Measurements from ENCODE around the gene ME1. TPM values are rescaled to one million over a fixed set of nuclear protein-coding genes. Genes with fewer than 3 reads are reported as not detected.

Gene ME1
- total and polyA plus RNA-seq, 2 of the 13 experiments (the other 11 are each of a cell fraction or from before 2014, with no cell fraction given): not detected

DNA sequence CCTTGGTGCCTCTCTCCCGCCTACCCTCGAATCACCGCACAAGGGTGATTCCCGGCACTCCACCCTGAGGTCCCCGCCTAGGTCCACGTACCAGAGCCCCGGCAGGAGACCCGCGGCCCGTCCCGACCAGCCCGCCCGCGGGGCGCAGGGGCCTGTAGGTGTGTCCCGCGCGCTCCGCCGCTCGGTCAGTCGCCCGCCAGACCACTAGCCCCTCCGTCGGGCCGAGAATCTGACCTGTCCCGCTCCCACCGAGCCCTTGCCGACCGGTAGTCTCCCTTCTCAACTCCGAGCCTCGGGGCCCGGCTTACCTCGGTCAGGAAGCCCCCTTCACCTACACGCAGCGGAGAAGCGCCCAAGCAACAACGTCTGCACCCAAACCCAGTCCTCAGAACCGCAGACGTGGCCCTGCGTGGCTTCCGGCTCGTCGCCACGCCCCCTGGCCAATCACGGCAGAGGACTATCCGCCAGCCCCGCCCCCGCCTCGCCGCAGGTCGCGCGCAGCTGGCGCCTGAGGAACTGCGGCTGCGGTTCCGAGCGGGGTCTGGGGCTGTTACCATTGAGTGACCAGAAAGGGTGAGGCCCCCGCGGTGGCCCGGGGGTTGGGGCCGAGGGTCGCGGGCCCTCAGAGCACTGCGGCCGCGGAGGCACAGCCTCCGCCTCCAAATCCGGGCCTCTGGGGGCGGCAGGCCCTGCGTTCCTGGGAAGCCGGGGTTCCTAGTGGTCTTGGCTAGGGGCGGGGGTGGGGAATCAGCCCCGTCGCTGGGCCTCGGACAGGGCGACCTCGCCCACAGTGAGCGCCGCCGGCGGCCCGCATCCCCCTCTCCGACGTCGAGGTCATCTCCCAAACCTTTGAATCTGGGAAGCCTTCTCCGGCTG is 237.7 kb downstream of the ME1 start, which contains the start of the genes PGM3 and RWDD2A (continued):
- TF ChIP-seq, protein P1, sequence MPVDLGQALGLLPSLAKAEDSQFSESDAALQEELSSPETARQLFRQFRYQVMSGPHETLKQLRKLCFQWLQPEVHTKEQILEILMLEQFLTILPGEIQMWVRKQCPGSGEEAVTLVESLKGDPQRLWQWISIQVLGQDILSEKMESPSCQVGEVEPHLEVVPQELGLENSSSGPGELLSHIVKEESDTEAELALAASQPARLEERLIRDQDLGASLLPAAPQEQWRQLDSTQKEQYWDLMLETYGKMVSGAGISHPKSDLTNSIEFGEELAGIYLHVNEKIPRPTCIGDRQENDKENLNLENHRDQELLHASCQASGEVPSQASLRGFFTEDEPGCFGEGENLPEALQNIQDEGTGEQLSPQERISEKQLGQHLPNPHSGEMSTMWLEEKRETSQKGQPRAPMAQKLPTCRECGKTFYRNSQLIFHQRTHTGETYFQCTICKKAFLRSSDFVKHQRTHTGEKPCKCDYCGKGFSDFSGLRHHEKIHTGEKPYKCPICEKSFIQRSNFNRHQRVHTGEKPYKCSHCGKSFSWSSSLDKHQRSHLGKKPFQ (CRISPR knock-in tag; IDR thresholded peaks at IDR 0.05; ENCODE audit: insufficient replicate concordance): peak; percentile 46
- TF ChIP-seq, protein P2, sequence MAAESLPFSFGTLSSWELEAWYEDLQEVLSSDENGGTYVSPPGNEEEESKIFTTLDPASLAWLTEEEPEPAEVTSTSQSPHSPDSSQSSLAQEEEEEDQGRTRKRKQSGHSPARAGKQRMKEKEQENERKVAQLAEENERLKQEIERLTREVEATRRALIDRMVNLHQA (CRISPR knock-in tag; IDR thresholded peaks at IDR 0.05): no peak
- TF ChIP-seq, protein P3, sequence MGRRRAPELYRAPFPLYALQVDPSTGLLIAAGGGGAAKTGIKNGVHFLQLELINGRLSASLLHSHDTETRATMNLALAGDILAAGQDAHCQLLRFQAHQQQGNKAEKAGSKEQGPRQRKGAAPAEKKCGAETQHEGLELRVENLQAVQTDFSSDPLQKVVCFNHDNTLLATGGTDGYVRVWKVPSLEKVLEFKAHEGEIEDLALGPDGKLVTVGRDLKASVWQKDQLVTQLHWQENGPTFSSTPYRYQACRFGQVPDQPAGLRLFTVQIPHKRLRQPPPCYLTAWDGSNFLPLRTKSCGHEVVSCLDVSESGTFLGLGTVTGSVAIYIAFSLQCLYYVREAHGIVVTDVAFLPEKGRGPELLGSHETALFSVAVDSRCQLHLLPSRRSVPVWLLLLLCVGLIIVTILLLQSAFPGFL (CRISPR knock-in tag; IDR thresholded peaks at IDR 0.05): no peak
- TF ChIP-seq, protein P4, sequence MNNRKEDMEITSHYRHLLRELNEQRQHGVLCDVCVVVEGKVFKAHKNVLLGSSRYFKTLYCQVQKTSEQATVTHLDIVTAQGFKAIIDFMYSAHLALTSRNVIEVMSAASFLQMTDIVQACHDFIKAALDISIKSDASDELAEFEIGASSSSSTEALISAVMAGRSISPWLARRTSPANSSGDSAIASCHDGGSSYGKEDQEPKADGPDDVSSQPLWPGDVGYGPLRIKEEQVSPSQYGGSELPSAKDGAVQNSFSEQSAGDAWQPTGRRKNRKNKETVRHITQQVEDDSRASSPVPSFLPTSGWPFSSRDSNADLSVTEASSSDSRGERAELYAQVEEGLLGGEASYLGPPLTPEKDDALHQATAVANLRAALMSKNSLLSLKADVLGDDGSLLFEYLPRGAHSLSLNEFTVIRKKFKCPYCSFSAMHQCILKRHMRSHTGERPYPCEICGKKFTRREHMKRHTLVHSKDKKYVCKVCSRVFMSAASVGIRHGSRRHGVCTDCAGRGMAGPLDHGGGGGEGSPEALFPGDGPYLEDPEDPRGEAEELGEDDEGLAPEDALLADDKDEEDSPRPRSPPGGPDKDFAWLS (CRISPR knock-in tag; IDR thresholded peaks at IDR 0.05; ENCODE audit: borderline replicate concordance): no peak
- TF ChIP-seq FOXM1 (CRISPR knock-in tag; IDR thresholded peaks at IDR 0.05) (no peak), ZNF570 (CRISPR knock-in tag; IDR thresholded peaks at IDR 0.05; ENCODE audit: borderline replicate concordance) (no peak), HOXA5 (CRISPR knock-in tag; IDR thresholded peaks at IDR 0.05) (peak; percentile 83), TRIM24 (CRISPR knock-in tag; IDR thresholded peaks at IDR 0.05) (no peak), GZF1 (CRISPR knock-in tag; IDR thresholded peaks at IDR 0.05) (0 out of 2 replicates have a peak, but pooled peaks have one; percentile 47), SMAD9 (CRISPR knock-in tag; IDR thresholded peaks at IDR 0.05) (no peak), ZNF772 (CRISPR knock-in tag; IDR thresholded peaks at IDR 0.05) (peak; percentile 79; the same call in 1 of the 2 replicates), ZNF678 (CRISPR knock-in tag; IDR thresholded peaks at IDR 0.05) (no peak), ZNF652 (CRISPR knock-in tag; IDR thresholded peaks at IDR 0.05; ENCODE audit: borderline replicate concordance, low read depth) (no peak), PHB2 (IDR thresholded peaks at IDR 0.05; ENCODE audit: partially characterized antibody) (no peak), SOX13 (IDR thresholded peaks at IDR 0.05) (no peak), SOX13 (CRISPR knock-in tag; conservative IDR thresholded peaks at IDR 0.05 in 1 of 2, IDR thresholded peaks at IDR 0.05 in 1 of 2) (no peak; a peak in 1 of 4 replicates), ZFP36L1 (CRISPR knock-in tag; IDR thresholded peaks at IDR 0.05) (peak; percentile 56; the same call in 1 of the 2 replicates), ZNF577 (CRISPR knock-in tag; IDR thresholded peaks at IDR 0.05; ENCODE audit: borderline replicate concordance, low read depth) (no peak)
- TF ChIP-seq, protein P5, sequence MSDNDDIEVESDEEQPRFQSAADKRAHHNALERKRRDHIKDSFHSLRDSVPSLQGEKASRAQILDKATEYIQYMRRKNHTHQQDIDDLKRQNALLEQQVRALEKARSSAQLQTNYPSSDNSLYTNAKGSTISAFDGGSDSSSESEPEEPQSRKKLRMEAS (IDR thresholded peaks at IDR 0.05): no peak; the same call in none of the 2 replicates
- TF ChIP-seq, protein P6, sequence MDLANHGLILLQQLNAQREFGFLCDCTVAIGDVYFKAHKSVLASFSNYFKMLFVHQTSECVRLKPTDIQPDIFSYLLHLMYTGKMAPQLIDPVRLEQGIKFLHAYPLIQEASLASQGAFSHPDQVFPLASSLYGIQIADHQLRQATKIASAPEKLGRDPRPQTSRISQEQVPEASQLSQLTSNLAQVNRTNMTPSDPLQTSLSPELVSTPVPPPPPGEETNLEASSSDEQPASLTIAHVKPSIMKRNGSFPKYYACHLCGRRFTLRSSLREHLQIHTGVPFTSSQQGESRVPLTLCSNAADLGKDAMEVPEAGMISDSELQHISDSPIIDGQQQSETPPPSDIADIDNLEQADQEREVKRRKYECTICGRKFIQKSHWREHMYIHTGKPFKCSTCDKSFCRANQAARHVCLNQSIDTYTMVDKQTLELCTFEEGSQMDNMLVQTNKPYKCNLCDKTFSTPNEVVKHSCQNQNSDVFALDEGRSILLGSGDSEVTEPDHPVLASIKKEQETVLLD (CRISPR knock-in tag; IDR thresholded peaks at IDR 0.05; ENCODE audit: low read depth): no peak
- TF ChIP-seq, protein P7, sequence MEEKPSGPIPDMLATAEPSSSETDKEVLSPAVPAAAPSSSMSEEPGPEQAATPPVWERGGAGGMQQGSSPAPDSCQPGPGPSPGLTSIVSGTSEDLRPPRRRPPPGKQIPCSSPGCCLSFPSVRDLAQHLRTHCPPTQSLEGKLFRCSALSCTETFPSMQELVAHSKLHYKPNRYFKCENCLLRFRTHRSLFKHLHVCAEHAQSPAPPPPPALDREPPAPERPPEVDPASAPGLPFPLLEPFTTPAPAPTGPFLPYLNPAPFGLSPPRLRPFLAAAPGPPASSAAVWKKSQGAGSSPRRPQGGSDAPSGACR (CRISPR knock-in tag; IDR thresholded peaks at IDR 0.05): peak; percentile 85
